HepG2 (cell line): ENCODE data around the gene ALDH3B1. TPM values are rescaled to one million over a fixed set of nuclear protein-coding genes. Genes with fewer than 3 reads are reported as not detected.

Source experiments
- ARID5B ChIP-seq: IDR thresholded peaks from 2 replicates; pipeline ENCODE4 v1.4.0; 2020; ENCODE audit warnings: mild to moderate bottlenecking, missing genetic modification reagents
- ATF7 ChIP-seq, 2 experiments: fragments of 450-650 bp in 1 of 2; sonication (generic) in 1 of 2; formaldehyde crosslinking in 1 of 2; IDR thresholded peaks; 2 replicates each; pipeline versions ENCODE4 v1.4.0 to v1.6.1; 2016 to 2020; ENCODE audit warnings: antibody characterized with exemption in 1 of 2, mild to moderate bottlenecking in 1 of 2, missing genetic modification reagents in 1 of 2
- CCDC6 ChIP-seq: sonication (generic); formaldehyde crosslinking; IDR thresholded peaks from 2 replicates; pipeline ENCODE4 v1.8.1; 2022; ENCODE audit warnings: mild to moderate bottlenecking, missing genetic modification reagents, moderate library complexity
- CENPT ChIP-seq: sonication (generic); formaldehyde crosslinking; IDR thresholded peaks from 2 replicates; pipeline ENCODE4 v1.8.0; 2022; ENCODE audit warnings: low read depth, mild to moderate bottlenecking, moderate library complexity, missing genetic modification reagents
- FOXO1 ChIP-seq: sonication (generic); formaldehyde crosslinking; IDR thresholded peaks from 2 replicates; pipeline ENCODE4 v1.4.0; 2020; ENCODE audit warnings: missing genetic modification reagents
- HNRNPK ChIP-seq: fragments of 200-400 bp; formaldehyde crosslinking; IDR thresholded peaks from 2 replicates; pipeline ENCODE4 v1.6.1; 2018; ENCODE audit warnings: low read length, low read depth, moderate library complexity, mild to moderate bottlenecking; ENCODE audit not compliant: poor library complexity, severe bottlenecking
- LCORL ChIP-seq, 2 experiments: fragments of 450-650 bp in 1 of 2; sonication (generic) in 1 of 2; formaldehyde crosslinking in 1 of 2; IDR thresholded peaks; 2 replicates each; pipeline versions ENCODE4 v1.5.0 to v1.6.1; 2017 to 2020; ENCODE audit warnings: antibody characterized with exemption in 1 of 2, missing genetic modification reagents in 1 of 2
- MZF1 ChIP-seq: sonication (generic); formaldehyde crosslinking; IDR thresholded peaks from 2 replicates; pipeline ENCODE4 v1.8.1; 2023; ENCODE audit warnings: mild to moderate bottlenecking, missing genetic modification reagents, borderline replicate concordance
- NFKB2 ChIP-seq: sonication (generic); formaldehyde crosslinking; IDR thresholded peaks from 2 replicates; pipeline ENCODE4 v1.4.0; 2020; ENCODE audit warnings: missing genetic modification reagents, borderline replicate concordance
- PATZ1 ChIP-seq: sonication (generic); formaldehyde crosslinking; IDR thresholded peaks from 2 replicates; pipeline ENCODE4 v1.4.0; 2020; ENCODE audit warnings: missing genetic modification reagents
- ZBTB7B ChIP-seq: sonication (generic); formaldehyde crosslinking; IDR thresholded peaks from 2 replicates; pipeline ENCODE4 v1.4.0; 2020; ENCODE audit warnings: missing genetic modification reagents
- ZNF570 ChIP-seq: sonication (generic); formaldehyde crosslinking; IDR thresholded peaks from 2 replicates; pipeline ENCODE4 v1.4.0; 2020; ENCODE audit warnings: mild to moderate bottlenecking, missing genetic modification reagents, borderline replicate concordance
- ZNF639 ChIP-seq: conservative IDR thresholded peaks from 2 replicates; pipeline ENCODE4 v1.6.1; 2018; ENCODE audit warnings: missing genetic modification reagents
- ZNF746 ChIP-seq: sonication (generic); formaldehyde crosslinking; IDR thresholded peaks from 2 replicates; pipeline ENCODE4 v1.8.0; 2022; ENCODE audit warnings: mild to moderate bottlenecking, missing genetic modification reagents
- polyA plus RNA-seq, 8 experiments: library from polyadenylated mRNA; depleted of rRNA in 3 of 8; stranded (reverse) in 7 of 8; unstranded in 1 of 8; fragments of >200 nt; fragmentation: Illumina TruSeq in 4 of 8; extraction: Trizol in 4 of 8; gene quantifications; 2 replicates each; pipeline versions ENCODE4 v1.2.1 to v1.2.3, GENCODE V29; 2011 to 2016; ENCODE audit warnings: low read depth in 4 of 8, missing spikeins in 1 of 8, mixed read lengths in 1 of 8; ENCODE audit not compliant: insufficient read depth in 1 of 8
- total RNA-seq, 5 experiments: library from RNA; depleted of rRNA; stranded (reverse); fragments of >200 nt; fragmentation: Illumina TruSeq; extraction: Trizol; gene quantifications; 2 replicates each; pipeline ENCODE4 v1.2.3, GENCODE V29; 2016; ENCODE audit warnings: low read depth in 1 of 5
- TF ChIP-seq, protein P1 (sequence below): sonication (generic); formaldehyde crosslinking; IDR thresholded peaks from 2 replicates; pipeline ENCODE4 v1.9.0; 2022; ENCODE audit warnings: low read depth, missing genetic modification reagents

The ALDH3B1 gene
- total and polyA plus RNA-seq, 2 of the 13 experiments (the other 11 are each of a cell fraction or from before 2014, with no cell fraction given): 4.0 to 6.7 TPM

GRCh38 chr11:68012843-68013610 is 2.9 kb downstream of the ALDH3B1 start (continued):
- TF ChIP-seq ARID5B (peak; percentile 74; the same call in 1 of the 2 replicates), ZNF639 (CRISPR knock-in tag) (no peak), HNRNPK (no peak), NFKB2 (CRISPR knock-in tag) (peak; percentile 36; the same call in 1 of the 2 replicates), CENPT (CRISPR knock-in tag) (no peak), MZF1 (CRISPR knock-in tag) (no peak), ATF7 (IDR thresholded peaks at IDR 0.05) (no peak), ATF7 (CRISPR knock-in tag; IDR thresholded peaks at IDR 0.05) (no peak), PATZ1 (CRISPR knock-in tag) (0 out of 2 replicates have a peak, but pooled peaks have one; percentile 48), ZNF746 (CRISPR knock-in tag) (0 out of 2 replicates have a peak, but pooled peaks have one; percentile 49), LCORL (IDR thresholded peaks at IDR 0.05) (no peak), LCORL (CRISPR knock-in tag; IDR thresholded peaks at IDR 0.05) (peak; percentile 81), ZNF570 (no peak), ZBTB7B (CRISPR knock-in tag) (peak; percentile 47; the same call in 1 of the 2 replicates), FOXO1 (CRISPR knock-in tag) (0 out of 2 replicates have a peak, but pooled peaks have one; percentile 24), CCDC6 (peak; percentile 59; the same call in 1 of the 2 replicates)
- TF ChIP-seq, protein P1, sequence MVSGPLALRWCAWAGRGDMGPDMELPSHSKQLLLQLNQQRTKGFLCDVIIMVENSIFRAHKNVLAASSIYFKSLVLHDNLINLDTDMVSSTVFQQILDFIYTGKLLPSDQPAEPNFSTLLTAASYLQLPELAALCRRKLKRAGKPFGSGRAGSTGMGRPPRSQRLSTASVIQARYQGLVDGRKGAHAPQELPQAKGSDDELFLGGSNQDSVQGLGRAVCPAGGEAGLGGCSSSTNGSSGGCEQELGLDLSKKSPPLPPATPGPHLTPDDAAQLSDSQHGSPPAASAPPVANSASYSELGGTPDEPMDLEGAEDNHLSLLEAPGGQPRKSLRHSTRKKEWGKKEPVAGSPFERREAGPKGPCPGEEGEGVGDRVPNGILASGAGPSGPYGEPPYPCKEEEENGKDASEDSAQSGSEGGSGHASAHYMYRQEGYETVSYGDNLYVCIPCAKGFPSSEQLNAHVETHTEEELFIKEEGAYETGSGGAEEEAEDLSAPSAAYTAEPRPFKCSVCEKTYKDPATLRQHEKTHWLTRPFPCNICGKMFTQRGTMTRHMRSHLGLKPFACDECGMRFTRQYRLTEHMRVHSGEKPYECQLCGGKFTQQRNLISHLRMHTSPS (CRISPR knock-in tag): peak; percentile 82
